GM19455 (cell line): ENCODE measurements around the gene CDRT4.
A peak's percentile ranks its signal among the peaks of the same experiment; 100 is the strongest.
"Not testable (repeated sequence)": the region's sequence is repeated elsewhere in the genome, so short reads cannot be mapped to it uniquely, and the experiment has no call there.

Experiments
- ATAC-seq: cut with Tn5 transposase; IDR thresholded peaks from one replicate; pipeline ENCODE4 v1.9.1; 2021; ENCODE audit not compliant: unreplicated experiment

The CDRT4 gene

DNA sequence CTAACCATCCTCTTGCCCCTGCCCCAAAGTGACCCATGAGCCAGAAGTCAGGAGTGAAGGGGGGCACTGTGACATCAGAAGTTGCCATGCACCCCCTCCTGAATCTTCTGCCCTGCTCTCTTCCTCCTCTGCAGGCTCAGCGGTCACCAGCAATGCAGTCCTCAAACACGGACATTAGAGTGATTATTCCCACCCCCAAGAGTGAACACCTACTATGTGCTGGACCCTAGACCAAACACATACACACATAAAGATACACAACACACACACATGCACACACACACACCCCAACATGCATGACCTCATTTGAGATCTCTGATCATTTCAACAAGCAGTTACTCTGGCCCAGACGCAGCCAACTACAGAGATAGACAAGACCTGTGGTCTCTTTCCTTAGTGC, at the start of gene CDRT4:
CDRT4 (minus strand) TSS at position 30 of the 400 bp plus-strand sequence. CDS start 27,383 bp downstream, outside the sequence.
- ATAC-seq = no peak

- ATAC-seq = no peak
Observed at GRCh38 chr17:15516150-15516549, 48.7 kb upstream of the CDRT4 start.

GRCh38 chr17:15514469-15514868, 47.0 kb upstream of the CDRT4 start:
- ATAC-seq = no peak

DNA sequence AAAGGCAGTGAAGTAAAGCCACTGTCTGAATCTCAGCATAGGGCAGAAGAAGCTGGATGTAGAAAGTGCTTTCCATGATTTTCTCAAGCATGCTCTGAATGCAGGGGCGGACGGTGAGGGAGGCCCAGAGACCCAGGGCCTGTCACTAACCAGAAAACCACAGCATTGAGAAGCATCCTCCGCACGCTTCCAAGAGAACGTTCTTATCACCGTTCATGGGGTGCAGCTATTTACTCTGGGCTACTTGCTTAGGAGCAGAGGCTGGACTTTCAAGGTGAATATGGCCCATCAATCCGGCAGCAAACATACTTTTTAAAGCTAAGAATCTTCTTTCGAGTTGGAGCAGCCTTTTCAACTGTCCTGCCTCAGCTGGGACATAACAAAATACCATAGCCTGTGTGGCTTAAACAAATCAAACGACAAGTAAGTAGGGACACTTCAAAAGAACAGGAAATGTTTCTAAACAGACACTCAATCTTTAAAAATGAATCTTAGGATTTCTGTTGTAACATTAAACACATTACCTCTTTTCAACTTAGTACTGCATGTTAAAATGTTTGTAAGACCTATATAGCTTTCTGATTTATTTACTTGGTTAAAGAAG, 46.5 kb upstream of the CDRT4 start:
- ATAC-seq = no peak

DNA sequence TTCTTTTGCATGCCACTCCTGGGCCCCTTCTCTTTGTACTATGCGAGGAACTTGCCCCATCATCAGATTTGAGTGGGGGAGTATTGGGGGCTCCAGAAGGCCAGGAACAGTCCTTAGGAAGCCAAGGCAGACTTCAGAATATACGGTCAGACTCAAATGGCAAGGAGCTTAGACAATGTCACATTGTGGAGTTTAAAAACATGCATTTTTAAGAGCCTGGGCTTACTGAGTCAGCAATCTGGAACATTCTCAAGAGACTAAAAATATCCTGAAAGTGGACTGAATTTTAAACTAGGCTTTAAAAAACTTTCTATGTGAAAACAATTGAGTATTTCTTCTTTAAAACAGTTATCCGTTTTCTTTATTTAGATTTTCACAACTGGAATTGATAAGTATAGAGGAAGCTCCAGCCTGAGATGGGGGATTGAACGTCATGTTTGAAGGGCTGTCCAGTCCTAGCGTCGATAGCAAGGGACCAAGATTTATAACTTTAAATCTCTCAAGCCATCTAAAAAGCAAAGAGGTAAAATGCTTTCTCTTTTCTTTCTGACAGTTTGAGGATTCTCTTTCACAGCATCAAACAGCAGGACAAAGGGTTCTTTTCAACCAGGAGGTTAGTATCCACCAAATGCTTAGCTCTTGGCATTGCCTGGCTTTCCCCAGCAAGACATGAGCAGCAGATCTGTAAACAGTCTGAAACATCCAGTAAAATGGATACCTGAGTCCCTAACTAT, 45.8 kb upstream of the CDRT4 start:
- ATAC-seq = no peak

- ATAC-seq = no peak
Observed at GRCh38 chr17:15512071-15512709, 44.8 kb upstream of the CDRT4 start.

GRCh38 chr17:15511142-15511541, 43.7 kb upstream of the CDRT4 start:
- ATAC-seq = no peak

- ATAC-seq = no peak
Observed at GRCh38 chr17:15510361-15510760, 42.9 kb upstream of the CDRT4 start.

GRCh38 chr17:15509095-15509494, 41.7 kb upstream of the CDRT4 start:
- no peak for ATAC-seq

- ATAC-seq = no peak
Observed at GRCh38 chr17:15508466-15508865, 41.0 kb upstream of the CDRT4 start.

DNA sequence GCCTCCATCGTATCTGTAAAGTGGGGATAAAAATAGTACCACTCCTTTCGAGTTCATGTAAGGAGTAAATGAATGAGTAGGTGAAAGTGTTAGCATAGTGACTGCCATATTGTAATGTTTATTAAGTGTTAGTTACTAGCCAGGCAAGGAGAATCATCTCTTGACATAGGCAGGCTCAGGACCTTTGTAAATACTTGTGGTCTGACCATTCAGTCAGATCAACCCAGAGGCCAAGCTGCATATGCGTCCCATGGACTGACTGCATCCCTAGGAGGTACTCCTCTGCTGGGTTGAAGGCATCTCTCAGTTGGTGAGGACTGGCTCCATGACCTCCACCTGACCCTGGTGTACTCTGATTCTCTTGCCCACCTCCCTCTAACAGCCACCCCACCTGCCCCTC, 40.5 kb upstream of the CDRT4 start:
- no peak for ATAC-seq

GRCh38 chr17:15507001-15507400, 39.6 kb upstream of the CDRT4 start:
- no peak for ATAC-seq

GRCh38 chr17:15505708-15506107, 38.3 kb upstream of the CDRT4 start:
- ATAC-seq = not testable (repeated sequence)

DNA sequence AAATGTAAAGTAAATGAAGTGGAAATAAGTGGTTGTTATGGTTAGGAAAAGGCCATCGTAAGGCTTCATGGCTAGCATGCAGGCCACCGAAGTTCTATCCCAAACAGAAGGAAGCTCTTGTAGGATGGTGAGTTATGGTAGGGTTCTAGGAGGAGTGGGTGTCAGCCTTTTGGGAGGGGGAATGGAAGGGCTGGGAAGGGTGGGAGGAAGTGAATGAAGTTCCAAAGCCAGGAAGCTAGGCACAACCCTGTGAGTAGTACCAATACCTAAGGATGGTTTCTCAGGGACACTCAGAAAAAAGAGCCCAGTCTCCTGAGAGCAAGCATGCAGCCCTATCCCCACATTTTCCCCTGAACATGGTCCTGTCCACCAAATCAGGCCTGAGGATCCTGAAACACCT, 36.3 kb upstream of the CDRT4 start:
- no peak for ATAC-seq

DNA sequence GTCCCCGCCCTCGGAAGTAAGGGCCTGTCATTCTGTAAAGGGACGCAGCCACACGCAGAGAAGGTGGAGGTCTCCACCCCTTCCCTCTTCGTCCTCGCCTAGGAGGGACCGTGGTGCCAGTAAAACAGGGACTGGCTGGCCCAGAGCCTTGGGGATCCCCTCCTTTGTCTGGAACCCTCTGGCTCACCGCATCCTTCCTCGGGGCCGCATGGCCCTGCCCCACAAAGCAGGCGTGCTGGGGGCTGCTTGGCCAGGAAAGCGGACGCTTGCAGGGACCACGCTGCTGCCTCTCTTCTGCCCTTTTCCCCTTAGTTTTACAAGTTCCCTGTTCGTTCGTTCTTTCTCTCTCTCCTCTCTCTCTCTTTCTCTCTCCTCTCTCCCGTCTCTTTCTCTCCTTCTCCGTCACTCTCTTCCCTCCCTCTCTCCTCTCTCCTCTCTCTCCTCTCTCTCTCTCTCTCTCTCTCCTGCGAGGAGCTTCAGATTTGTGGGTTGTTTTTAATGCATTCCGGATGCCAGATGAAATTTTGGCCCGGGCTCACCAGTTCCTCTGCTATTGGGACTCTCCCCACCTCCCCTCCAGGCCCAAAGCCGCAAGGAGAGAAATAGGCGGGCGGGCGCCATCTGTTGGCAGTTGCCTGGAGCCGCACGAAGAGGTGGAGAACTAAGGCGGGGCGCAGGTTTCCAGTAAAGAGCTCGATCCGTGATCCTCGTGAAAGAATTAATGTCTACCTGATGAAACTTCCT, 35.1 kb upstream of the CDRT4 start:
- peak; percentile 84 for ATAC-seq

GRCh38 chr17:15501793-15502192, 34.4 kb upstream of the CDRT4 start:
- ATAC-seq = no peak

DNA sequence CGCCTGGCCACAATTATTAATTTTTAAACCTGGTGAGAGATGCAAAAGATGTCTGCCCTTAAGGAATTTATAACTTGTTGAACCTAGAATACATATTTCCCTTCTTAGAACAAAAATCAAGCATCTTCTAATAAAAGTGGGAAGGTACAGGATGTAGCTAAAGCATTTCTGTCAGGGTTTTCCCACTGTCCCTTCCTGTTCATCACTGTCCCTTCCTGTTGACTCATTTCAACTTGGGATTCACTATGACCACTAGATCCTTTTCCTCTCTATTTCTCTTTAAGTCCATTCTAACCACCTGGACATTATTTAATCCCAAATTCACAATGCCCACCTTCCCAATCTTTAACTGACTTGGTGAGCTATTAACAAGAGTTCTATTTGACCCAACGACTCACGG, 33.9 kb upstream of the CDRT4 start:
- ATAC-seq = no peak

- ATAC-seq = no peak
Observed at GRCh38 chr17:15498107-15498506, 30.7 kb upstream of the CDRT4 start.

GRCh38 chr17:15496735-15497670, 29.6 kb upstream of the CDRT4 start:
- ATAC-seq = no peak

- ATAC-seq = no peak
Observed at GRCh38 chr17:15494821-15495220, 27.4 kb upstream of the CDRT4 start.

- ATAC-seq = no peak
Observed at GRCh38 chr17:15493693-15494035, 26.2 kb upstream of the CDRT4 start.
